Fibroblast of mammary gland (primary cell): ENCODE measurements around the gene SEBOX.

Experiments
- DNase-seq: peaks from one replicate; pipeline ENCODE4 v3.0.0-alpha.2; 2010; ENCODE audit warnings: low read depth
- H3K4me3 ChIP-seq: 2 replicates; pipeline ENCODE4 v1.5.1; 2011; ENCODE audit warnings: low read depth, mild to moderate bottlenecking, low read length, moderate library complexity; ENCODE audit not compliant: control insufficient read depth
- TF ChIP-seq, protein P1 (sequence below): conservative IDR thresholded peaks from 2 replicates; pipeline ENCODE4 v1.5.1; 2011; ENCODE audit warnings: low read depth, low read length, inconsistent platforms; ENCODE audit not compliant: control insufficient read depth, insufficient read depth

SEBOX gene

GRCh38 chr17:28326114-28326513, 38.9 kb downstream of the SEBOX start:
- H3K4me3 ChIP-seq = no peak overlapping the region
- TF ChIP-seq, protein P1, sequence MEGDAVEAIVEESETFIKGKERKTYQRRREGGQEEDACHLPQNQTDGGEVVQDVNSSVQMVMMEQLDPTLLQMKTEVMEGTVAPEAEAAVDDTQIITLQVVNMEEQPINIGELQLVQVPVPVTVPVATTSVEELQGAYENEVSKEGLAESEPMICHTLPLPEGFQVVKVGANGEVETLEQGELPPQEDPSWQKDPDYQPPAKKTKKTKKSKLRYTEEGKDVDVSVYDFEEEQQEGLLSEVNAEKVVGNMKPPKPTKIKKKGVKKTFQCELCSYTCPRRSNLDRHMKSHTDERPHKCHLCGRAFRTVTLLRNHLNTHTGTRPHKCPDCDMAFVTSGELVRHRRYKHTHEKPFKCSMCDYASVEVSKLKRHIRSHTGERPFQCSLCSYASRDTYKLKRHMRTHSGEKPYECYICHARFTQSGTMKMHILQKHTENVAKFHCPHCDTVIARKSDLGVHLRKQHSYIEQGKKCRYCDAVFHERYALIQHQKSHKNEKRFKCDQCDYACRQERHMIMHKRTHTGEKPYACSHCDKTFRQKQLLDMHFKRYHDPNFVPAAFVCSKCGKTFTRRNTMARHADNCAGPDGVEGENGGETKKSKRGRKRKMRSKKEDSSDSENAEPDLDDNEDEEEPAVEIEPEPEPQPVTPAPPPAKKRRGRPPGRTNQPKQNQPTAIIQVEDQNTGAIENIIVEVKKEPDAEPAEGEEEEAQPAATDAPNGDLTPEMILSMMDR = no peak
- DNase-seq = no peak

DNA sequence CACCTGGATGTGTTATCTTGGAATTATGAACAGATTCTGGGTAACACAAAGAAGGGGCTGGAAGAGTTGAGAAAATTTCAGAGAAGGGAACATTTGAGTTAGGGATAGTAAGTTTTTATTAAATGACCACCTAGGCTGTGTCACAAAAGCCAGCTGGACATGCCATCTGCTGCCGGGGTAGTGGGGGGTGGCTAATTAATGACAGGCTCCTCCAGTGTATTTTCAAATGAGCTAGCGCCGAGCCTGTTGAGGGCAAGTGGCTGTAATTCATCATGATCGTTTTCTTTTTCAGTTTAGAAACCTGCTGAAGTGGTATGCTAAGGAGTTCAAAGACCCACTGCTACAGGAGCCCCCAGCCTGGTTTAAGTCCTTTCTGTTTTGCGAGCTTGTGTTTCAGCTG, 39.8 kb downstream of the SEBOX start:
- TF ChIP-seq, protein P1 = no peak
- H3K4me3 ChIP-seq = no peak overlapping the region
- no peak for DNase-seq

- H3K4me3 ChIP-seq = no peak overlapping the region
- DNase-seq = no peak
- TF ChIP-seq, protein P1 = no peak
Measured at GRCh38 chr17:28324781-28325180, 40.2 kb downstream of the SEBOX start.

- TF ChIP-seq, protein P1 = no peak
- H3K4me3 ChIP-seq = no peak overlapping the region
- no peak for DNase-seq
Measured at GRCh38 chr17:28324267-28324745, 40.7 kb downstream of the SEBOX start.

DNA sequence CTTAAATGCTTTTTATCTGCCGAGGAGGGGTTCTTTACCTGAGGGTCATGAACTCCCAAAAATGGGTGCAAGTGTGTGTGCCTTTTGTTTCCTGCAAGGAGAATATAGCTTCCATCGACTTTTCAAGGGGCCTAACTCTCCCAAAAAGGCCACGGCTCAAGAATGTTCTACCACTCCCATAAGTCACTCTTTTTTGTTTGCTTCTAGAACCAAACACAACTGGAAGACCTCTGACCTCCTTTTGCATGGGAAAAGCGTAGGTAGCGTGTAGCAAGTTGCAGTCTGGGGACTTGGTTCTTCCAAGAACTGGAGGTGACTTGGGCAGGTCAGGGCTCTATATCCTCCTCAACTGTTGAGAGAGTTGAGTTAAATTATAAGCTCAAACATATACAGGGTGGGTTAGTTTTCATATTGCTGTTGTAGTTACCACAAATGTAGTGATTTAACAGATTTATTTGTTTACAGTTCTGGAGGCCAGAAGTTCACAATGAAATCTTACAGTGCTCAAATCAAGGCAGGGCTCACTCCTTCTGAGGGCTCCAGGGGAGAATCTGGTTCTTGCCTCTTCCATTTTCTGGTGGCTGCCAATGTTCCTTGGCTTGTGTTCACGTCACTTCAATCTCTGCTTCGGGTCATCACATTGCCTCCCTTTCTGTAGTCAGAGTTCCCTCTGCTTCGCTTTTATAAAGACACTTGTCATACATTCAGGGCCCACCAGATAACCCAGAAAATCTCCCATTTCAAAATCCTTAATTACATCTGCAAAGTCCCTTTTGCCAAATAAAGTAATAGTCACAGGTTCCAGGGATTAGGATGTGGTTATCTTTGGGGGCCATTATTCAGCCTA, 44.6 kb downstream of the SEBOX start:
- TF ChIP-seq, protein P1 = no peak

DNA sequence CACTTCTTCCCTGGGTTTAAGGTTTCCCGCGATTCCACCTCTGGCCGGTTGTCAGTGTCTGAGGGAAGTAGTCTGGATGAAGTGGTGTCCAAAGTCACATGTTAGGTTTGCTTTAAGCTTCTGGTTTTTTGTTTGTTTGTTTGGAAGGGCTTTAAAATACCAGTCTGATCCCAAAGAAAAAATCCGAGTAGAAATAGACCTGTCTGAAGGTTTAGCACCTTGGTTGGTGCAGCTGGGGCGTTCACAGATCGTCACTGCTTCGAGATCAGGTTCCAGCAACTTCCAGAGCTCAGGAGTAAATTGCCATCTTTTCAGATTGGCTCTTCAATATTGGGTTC, 45.4 kb downstream of the SEBOX start:
- TF ChIP-seq, protein P1 = no peak

More for the DNA sequence above, 44.6 kb downstream of the SEBOX start:
- H3K4me3 ChIP-seq = peak overlapping the region; percentile 88
- peak; percentile 23 for DNase-seq

More for the DNA sequence above, 45.4 kb downstream of the SEBOX start:
- peak; percentile 17 for DNase-seq
- peak overlapping the region; percentile 88 for H3K4me3 ChIP-seq
